ENCODE measurements around the gene RGS7BP.

Gene RGS7BP

GRCh38 chr5:64634997-64635686 is 129.3 kb downstream of the RGS7BP start:
- peak in 3 of 4 experiments; percentile 49 to 65 (median 52) for DNase-seq

GRCh38 chr5:64637144-64637543 is 131.3 kb downstream of the RGS7BP start:
- peak; percentile 65 to 79 (median 68) for DNase-seq

- DNase-seq, result no peak
Measured at GRCh38 chr5:64637837-64638443, 132.1 kb downstream of the RGS7BP start.

- no peak for DNase-seq
Measured at GRCh38 chr5:64644831-64645230, 139.0 kb downstream of the RGS7BP start.

GRCh38 chr5:64646169-64646568 is 140.4 kb downstream of the RGS7BP start:
- DNase-seq, result no peak

GRCh38 chr5:64649512-64649911 is 143.7 kb downstream of the RGS7BP start:
- DNase-seq, result no peak

GRCh38 chr5:64653766-64654560 is 148.1 kb downstream of the RGS7BP start:
- DNase-seq, result no peak

GRCh38 chr5:64654561-64654938 is 148.7 kb downstream of the RGS7BP start:
- DNase-seq, result no peak

- DNase-seq, result no peak
Measured at GRCh38 chr5:64655596-64655995, 149.8 kb downstream of the RGS7BP start.

GRCh38 chr5:64659289-64659688 is 153.5 kb downstream of the RGS7BP start:
- no peak for DNase-seq

All from suppressor macrophage (primary cell).